DMS79 treated with DMSO at 0.1 percent for 48 hours (cell line): ENCODE results near the gene CD82.

ENCODE experiments used
- DNase-seq: peaks from one replicate; lab custom pipeline; 2025; lab: John Stamatoyannopoulos, UW

Gene CD82

DNA sequence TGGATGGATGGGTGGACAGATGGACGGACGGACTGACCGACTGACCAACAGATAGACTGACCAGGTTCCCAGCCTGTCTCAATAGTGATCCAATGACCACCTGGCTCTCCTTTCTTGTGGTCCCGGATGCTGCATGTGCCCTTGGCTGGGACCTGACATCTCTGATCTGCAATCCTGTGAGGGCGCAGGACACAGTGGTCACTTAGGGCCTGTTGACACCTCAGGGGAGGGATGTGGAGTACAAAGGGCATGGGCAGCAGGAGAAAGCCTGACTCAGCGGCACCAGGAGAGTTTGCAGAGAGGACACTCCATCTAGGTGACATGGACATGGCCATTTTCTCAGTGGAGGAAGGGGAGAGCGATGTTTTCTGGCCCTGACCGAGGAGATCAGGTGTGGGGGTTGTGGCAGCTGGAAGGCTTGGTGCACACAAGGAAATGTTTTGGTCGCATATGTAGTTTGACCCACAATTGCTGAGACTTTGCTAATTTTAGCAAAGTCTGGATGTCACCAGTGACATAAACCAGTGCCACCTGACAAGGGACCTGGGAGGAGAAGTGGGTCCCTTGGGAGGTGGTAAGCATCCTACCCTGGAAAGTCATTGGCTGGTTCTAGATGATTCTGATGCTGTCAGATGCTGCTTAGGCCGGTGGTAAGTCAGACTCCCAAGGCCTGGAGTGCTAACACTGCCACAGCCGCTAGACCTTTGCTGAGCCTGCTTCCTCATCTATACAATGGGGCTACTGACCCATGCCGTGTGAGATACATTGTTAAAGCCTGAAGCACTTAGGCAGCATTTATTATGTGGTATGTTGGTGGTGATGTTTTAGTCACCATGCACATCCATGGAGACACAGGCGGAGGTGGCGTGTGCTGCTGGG, 50.7 kb downstream of the CD82 start:
- DNase-seq = no peak

DNA sequence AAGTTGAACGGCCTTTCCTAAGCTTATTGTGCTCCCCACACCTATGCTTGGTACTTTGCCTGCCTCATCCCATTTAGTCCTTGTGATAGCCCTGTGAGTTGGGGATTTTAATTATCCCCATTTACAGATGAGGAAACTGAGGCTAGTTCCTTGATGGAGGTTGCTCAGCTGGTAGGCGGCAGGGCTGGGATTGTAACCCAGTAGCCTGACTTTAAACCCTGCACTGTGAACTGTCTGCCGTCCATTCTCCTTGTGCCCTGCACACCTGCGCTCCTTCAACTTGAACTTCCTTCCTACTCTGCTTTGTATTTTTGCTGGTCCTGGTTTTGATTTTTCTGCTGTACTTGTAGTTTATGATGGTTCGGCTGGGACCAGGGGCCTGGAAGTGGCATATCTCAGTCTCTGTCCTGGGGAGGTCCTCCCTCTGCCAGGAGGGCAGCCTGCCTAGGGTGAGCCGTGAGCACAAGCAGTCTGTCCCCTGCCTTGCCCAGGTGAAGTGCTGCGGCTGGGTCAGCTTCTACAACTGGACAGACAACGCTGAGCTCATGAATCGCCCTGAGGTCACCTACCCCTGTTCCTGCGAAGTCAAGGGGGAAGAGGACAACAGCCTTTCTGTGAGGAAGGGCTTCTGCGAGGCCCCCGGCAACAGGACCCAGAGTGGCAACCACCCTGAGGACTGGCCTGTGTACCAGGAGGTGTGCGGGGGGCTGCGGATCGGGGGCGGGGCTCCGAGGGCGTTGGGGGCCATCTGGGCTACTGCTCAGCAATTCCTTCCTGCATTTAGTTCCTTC, 52.4 kb downstream of the CD82 start:
- no peak for DNase-seq

DNA sequence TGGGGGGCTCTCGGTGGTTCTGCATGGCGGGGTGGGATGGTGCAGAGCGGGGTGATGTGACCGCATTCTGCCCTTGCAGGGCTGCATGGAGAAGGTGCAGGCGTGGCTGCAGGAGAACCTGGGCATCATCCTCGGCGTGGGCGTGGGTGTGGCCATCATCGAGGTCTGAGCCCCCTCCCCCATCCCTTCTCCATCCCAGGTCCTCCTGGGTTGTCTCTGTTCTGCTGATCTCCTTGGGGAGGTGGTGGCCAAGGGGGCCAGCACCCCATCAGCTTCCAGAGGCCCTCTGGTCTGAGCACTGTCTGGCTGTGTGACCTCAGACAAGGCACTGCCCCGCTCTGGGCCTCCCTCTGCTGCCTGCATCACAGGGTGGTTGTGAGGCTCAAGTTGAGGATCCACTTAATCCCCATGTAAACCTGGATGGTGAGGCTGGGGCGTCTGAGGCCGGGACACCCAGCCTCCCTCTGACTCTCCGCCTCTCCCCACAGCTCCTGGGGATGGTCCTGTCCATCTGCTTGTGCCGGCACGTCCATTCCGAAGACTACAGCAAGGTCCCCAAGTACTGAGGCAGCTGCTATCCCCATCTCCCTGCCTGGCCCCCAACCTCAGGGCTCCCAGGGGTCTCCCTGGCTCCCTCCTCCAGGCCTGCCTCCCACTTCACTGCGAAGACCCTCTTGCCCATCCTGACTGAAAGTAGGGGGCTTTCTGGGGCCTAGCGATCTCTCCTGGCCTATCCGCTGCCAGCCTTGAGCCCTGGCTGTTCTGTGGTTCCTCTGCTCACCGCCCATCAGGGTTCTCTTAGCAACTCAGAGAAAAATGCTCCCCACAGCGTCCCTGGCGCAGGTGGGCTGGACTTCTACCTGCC, 53.3 kb downstream of the CD82 start:
- no peak for DNase-seq

DNA sequence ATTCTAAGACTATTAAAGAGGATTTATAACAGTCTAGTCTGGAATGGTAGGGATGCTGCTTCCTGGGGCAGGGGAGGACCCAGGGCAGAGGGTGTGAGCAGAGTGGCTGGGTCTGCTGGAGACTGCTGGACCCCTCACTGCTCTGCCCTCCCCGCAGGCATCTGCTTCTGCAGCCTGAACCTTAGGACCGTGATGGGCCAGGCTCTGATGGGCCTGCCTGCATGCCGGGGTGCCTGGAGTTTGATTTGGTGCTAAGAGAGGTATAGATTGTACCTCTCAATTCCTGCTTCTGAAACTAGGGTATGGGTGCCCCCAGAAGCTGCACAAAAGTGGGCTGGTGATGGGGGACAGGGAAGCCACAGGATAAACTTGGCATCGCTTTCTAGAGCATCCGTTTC, 54.9 kb downstream of the CD82 start:
- no peak for DNase-seq

DNA sequence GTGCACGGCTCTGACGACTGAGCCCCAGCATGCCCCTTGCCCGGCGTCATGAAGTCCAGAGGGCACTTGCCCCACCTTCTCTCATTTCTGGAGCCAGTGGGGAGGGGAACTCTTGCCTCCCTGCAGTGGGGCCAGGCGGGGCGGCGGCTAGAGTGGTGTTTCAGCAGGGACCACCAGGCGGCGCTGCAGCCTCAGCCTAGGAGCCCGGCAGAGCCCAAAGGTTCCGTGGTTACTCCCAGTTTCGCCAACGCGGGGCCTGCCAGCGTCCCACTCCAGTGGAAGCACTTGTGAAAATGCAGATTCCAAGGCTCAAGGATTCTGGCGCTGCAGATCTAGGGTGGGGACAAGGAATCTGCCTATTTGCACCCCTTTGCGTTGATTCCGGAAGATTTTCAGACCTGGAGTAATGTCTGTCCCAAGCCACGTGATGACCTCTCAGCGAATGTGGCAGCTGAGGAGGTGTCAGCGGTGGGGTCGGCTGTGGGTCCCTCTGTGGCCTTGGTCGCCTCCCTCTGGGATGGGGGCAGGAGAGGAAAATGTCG, 55.7 kb downstream of the CD82 start:
- peak; percentile 23 for DNase-seq

DNA sequence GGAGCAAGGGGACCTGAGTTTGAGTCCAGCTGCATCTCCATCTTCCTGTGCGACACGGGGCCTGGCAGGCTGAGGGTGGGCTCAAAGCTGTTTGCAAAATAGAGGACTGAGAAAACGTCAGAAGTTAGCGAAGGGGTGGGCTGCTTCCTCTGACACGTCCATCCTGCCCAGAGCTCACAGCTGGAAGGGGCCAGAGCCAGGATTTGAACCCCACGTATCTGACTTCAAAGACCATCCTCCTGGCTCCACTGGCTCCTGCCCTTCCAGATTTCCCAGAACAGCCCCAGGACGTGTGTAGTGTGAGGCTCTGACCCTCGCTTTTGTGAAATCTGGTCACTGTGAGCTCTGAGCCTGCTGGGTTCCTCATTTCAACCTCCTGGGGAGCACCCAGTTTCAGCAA, 56.3 kb downstream of the CD82 start:
- DNase-seq = no peak

DNA sequence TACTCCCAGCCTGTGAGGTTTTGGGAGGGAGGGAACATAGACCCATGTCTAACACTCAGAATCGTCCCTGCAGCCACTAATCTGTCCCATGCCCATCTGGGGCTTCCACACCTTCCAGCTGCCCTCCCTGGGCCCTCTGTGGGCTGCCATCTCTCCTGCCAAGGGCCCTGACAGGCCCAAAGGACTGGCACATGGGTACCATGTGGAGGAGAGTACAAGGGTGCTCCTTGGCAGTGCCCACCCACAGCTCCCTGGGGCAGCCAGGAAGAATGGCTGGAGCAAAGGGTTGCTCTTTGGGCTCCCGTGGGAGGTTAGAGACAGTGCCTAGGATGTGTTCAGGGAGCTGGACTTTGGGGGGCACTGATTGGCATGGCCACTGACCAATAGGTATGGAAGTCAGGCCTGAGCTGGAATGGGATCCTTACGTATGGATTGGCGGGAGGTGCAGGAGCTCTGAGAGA, 56.8 kb downstream of the CD82 start:
- DNase-seq = no peak

DNA sequence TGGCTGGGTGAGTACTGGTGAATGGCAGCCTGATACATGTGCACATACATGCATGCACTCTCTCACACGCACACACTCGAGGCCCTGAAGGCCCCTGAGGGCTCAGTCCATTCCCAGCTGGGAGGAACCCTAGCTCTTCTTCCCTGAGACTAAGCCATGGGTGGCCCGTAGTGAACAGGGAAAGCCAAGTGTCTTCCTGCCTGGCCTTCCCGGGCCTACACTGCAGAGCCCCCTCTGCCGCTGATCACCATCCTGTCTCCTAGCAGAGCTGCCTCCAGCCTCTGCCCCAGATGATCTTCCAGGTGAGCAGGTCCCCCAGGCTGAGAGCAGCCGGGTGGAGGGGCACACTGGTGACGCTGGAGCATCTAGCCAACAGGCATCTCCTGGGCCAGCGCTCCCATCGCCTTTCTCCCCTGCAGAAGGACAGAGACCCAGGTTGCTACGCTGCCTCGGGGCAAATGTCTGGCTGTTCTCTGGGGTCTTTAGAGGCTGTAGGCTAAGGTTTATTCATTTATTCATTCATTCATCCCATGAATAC, 57.3 kb downstream of the CD82 start:
- DNase-seq = no peak

DNA sequence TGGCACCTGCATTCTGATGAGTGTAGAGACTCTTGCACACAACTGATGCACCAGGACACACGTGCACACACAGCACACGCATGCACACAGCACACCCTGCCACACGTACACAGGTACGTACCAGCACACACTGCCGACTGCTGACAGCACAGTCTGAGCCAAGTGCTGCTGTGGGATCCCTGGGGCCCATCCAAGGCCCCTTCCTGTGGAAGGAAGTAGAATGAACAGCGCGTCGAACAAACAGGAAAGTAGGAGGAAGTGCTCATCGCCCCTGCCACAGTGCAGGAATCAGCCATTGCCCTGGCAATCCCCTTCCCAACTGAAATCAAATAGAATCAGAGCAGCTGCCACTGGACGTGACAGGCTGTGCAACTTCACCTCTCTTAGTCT, 57.9 kb downstream of the CD82 start:
- DNase-seq = no peak

DNA sequence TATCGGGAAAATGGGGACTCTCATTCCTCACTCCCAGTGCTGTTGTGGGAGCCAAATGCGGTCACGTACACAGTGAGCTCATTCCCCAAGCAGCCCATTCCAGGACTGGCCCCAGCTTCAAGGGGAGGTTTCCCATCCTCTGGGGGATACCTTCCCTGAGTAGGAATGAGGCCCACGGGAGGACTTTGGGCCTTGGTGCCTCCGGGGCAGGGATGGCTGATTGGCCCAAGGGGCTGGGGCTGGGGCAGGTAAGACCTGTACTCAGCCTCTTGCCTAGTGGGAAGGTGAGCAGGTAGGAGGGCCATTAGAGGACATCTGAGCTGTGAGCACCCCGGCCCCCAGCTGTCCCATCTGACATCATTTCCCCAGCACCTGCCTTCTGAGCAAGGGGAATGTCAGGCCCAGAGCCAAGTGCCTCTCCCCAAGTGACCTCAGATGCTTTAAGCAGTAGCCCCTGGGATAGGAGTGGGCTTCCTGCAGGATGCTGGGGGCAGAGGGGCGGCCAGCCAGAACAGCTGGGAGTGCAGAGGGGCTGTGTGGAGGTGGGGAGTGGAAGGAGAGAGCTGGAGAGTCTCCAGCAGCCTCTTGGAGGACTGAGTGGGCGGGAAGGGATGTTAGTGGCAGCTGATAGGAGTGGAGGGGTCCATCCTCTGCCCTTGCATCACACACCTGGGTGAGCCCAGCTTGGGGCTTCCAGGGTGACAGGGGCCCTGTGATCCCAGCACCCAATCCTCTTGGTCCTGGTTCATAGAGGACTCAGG, 58.4 kb downstream of the CD82 start:
- peak; percentile 65 for DNase-seq

DNA sequence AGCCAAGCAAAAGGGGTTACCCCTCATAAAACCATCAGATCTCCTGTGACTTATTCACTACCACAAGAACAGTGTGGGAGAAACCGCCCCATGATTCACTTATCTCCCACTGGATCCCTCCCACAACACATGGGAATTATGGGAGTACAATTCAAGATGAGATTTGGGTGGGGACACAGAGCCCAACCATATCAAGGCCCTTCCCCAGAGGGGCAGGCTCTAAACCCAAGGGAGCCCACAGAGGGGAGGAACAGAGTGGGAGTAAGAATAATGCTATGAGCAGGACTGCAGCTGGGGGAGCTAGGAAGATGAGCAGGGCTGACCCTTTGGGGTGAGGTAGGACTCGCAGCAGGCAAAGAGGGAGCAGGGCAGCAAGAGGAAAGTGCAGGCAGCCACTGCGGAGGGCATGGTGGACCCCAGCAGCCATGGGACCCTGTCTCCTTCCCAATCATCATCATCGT, 59.3 kb downstream of the CD82 start:
- DNase-seq = no peak

DNA sequence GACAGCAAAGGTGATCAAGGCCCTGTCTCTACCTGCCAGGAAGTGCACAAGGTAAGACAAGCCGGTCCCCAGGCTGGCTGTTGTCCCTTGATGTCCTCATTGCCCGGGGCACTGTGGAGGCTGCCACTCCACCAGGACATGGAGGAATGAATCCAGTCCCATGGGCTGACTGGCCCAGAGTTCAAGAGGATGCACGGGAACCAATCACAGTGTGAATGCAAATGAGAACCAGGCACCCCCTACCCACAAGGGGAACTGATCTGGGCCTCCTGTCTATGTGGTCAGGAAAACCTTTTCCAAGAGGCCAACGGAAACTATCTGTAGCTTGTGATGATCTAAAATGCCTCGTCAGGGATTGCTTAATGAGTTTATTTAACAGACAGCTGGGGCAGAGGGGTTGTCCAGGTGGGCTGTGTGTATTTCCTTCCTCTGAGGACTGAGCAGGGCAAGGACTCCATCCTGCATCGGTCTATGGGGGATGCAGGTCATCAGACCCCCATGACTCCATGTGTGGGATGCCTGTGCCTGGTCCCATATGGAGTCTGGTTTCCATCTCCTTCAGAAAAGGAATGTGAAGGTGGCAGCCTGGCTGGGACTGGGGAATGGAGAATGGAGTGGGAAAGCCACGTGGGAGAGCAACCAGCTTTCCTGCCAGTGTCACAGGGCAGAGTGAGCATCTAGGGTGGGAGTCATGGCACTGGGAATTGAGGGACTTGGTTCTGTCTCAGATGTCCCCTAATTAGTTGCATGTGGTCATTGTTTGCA, 60.5 kb downstream of the CD82 start:
- DNase-seq = no peak

DNA sequence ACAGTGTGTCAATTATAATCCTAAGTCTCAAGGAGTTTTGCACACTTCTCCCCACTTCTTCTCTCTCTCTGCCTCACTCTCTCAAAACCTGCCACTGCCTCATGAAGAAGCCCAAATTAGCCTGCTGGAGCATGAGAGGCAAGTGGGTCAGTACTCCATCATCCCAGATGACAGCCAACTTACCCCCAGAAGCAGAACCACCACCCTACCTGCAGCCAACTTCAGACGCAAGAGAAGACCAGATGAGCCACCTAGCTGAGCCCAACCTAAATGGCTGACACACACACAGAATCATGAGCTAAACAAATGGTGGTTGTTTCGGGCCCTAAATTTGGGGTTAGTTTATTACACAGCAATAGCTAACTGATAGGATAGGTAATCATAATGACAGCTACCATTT, 61.2 kb downstream of the CD82 start:
- no peak for DNase-seq

DNA sequence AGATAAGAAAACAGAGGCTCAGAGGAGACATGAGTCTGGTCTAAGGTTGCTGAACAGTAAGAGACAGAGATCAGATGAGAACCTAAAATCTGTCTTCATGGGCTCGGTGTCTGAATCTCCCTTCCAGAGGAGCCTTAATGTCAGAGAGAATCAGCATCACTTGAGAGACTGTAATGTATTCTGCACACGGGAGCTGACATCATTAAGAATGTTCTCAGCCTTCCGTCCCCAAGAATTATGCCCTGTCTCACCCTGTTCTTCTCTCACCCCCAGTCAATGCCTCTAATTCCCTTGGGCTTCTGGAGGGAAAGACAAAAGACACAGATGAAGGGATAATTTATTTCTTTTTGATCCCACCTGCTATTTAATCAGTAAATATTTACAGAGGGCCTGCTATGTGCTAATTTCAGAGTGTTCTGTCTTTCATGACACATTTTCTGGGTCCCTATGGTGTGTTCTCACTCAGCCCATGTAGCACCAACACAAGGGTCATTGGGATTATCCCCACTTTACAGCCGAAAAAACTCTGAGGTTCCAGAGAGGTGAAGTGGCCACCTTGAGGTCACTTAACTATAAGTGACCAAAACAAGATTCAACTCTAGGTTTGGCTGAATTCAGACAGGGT, 61.8 kb downstream of the CD82 start:
- peak; percentile 16 for DNase-seq

DNA sequence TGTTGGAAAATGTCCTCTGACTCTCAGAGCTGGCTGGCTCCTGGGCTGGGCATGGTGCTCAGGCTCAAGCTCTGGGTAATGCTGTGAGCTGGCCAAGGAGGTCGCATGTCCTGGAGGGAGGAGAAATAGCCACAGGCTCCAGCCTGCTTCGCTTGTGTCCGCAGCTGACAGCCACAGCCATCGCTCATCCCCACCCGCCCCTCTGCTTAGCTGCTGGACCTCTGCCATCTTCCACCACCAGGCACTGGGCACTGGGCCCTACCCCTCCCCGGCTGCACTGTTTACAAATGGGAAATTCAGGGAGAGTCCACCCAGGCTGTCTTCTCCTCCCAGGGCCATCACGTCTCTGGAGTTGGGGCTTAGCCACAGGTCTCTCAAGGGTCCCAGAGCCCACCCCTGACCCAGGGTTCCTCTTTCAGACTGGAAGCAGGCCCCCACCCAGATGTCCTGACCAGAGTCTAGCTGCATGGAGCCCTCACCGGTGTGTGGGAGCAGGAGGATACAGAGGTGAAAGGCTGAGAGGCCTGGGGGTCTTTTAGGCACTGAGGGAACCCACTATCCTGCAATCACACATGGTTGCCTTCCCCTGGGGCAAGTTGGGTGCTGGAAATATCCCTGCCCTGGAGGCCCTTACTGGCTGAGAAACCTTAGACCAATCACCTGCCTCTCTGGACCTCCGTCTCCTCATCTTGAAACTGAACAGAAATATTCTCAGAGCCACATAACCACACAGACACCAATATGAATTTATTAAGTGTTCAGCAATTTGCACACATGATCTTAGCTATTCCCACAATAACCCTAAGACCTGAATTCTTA, 62.7 kb downstream of the CD82 start:
- peak; percentile 54 for DNase-seq

DNA sequence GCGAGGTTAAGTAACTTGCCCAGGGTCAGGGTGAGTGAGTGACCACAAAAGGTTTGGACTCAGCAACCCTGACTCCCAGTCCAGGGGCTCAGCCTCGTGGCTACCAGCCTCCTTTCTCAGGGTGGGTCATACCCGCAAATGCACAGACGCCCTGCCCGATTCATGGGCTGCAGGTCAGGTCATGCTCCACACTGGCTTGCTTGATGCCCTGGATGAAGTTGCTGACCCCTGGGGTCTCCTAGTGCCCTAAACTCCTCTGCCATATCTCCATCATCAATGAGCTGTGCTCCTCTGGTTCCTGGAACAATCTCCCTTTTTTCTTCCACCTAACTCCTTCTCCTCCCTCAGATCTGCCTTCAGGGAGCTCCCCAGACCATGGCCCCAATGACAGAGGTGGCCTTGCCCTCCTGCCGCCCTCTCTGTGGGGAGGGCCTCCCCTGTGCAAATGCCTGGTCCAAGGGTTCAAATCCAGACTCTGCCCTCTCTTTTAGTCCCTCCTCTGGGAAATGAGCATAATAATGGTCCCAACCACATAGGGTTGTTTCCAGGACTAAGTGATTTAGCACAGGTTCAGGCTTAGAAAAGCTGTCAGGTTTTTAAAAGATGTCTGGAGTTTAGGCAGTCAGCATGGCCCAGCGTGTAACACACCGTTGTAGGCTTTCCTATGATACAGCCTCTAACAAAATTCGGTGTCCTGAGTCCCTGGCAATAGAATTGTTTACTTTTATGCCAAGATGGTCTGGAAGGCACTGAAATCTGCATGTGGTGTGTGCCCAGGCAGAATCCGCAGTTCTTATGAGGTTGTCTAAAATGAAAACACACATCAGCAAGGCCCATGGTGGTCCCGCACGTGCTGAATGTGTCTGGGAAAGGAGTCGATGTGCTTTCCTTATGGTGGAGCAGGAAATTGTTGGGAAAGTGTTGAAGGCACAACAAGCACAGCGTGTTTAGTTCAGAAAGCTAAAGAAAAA, 63.6 kb downstream of the CD82 start:
- no peak for DNase-seq

DNA sequence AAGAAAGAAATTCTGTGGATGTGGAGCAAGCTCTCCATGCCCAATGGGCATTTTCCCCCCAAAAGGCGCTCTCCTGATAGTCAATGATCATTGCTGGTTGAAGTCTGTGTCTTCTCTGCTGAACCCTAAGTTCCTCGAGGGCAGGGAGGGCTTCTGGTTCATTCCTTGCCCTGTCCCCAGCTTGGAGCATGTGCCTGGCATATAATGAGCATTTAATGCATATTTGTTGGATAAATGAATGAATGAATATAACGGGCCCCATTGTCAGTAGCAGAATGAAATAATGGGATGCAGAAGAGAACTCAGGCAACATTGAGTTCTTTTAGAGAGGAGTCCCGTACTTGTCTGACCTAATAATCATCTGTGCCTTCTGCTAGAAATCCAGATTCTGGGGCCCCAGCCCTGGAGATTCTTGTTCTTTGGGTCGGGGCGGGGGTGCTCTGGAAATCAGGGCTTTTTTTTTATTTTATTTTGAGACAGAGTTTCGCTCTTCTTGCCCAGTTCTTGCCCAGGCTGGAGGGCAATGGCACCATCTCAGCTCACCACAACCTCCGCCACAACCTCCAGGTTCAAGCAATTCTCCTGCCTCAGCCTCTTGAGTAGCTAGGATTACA, 64.4 kb downstream of the CD82 start:
- DNase-seq = no peak
